Chondrocyte (in vitro differentiated cells): Measurements from ENCODE around the gene ATG4D. TPM values are rescaled to one million over a fixed set of nuclear protein-coding genes. Genes with fewer than 3 reads are reported as not detected.

Experiments used
- DNase-seq: peaks from one replicate; pipeline ENCODE4 v3.0.0; 2021; ENCODE audit warnings: mixed read lengths, low spot score
- H3K27ac Mint-ChIP-seq: one replicate; pipeline ENCODE4 v1.8.0; 2021; ENCODE audit warnings: mild to moderate bottlenecking, moderate library complexity, mixed read lengths; ENCODE audit not compliant: unreplicated experiment
- H3K27me3 Mint-ChIP-seq: 2 replicates; pipeline ENCODE4 v1.8.0; 2021; ENCODE audit warnings: low read depth, mixed read lengths
- H3K36me3 Mint-ChIP-seq: 2 replicates; pipeline ENCODE4 v1.8.0; 2021; ENCODE audit warnings: low read depth, mixed read lengths
- H3K4me1 Mint-ChIP-seq: 2 replicates; pipeline ENCODE4 v1.8.0; 2021; ENCODE audit warnings: low read depth, mild to moderate bottlenecking, mixed read lengths
- H3K4me3 Mint-ChIP-seq: one replicate; pipeline ENCODE4 v1.8.0; 2021; ENCODE audit warnings: mild to moderate bottlenecking, moderate library complexity, mixed read lengths; ENCODE audit not compliant: unreplicated experiment
- H3K9me3 Mint-ChIP-seq: 2 replicates; pipeline ENCODE4 v1.8.0; 2021; ENCODE audit warnings: low read depth, mixed read lengths
- CTCF ChIP-seq: fragments of 200-600 bp; sonication (generic); IDR thresholded peaks from 2 replicates; pipeline ENCODE4 v1.5.0; 2021; ENCODE audit warnings: antibody characterized with exemption, mild to moderate bottlenecking, moderate library complexity
- total RNA-seq: library from RNA; stranded (reverse); gene quantifications from 3 replicates; pipeline ENCODE4 v1.2.1, GENCODE V29; 2021

The ATG4D gene
- total RNA-seq, 1 donor from 2014 or later: 23.2 TPM

- no peak for TF ChIP-seq CTCF
- Mint-ChIP-seq H3K9me3 (no peaks in the 10 kb centered on the region), H3K4me3 (no peak overlapping the region), H3K27me3 (no peaks in the 10 kb centered on the region), H3K36me3 (peaks cover 23% of the 10 kb centered on the region), H3K27ac (no peak overlapping the region), H3K4me1 (no peaks in the 10 kb centered on the region)
- DNase-seq: no peak
Measured at GRCh38 chr19:10553943-10554381, 10.3 kb downstream of the ATG4D start.

GRCh38 chr19:10554760-10555609, 11.3 kb downstream of the ATG4D start:
- TF ChIP-seq CTCF: peak; percentile 14
- H3K27ac Mint-ChIP-seq: no peak overlapping the region
- H3K27me3 Mint-ChIP-seq: no peaks in the 10 kb centered on the region
- no peaks in the 10 kb centered on the region for H3K4me1 Mint-ChIP-seq
- H3K36me3 Mint-ChIP-seq: peaks cover 21% of the 10 kb centered on the region
- no peak overlapping the region for H3K4me3 Mint-ChIP-seq
- H3K9me3 Mint-ChIP-seq: no peaks in the 10 kb centered on the region
- no peak for DNase-seq

DNA sequence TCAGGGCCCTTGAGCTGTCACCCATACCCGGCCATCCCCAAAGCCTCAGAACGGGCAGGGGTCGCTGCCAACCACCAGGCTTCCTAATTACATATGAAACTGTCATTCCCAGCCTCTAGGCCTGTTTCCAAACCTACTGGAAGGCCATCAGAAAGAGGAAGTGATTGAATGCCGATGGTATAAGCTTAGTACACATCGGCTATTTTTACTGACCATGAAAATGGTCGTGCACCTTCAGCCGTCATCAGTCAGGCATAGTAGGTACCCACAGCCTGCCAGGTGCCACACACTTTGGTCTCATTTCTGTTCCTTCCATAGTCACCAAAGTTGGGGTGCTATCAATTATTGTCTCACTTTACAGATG, 11.9 kb downstream of the ATG4D start:
- no peak for TF ChIP-seq CTCF
- no peak for DNase-seq
- no peak overlapping the region for H3K4me3 Mint-ChIP-seq
- peaks cover 17% of the 10 kb centered on the region for H3K36me3 Mint-ChIP-seq
- H3K4me1 Mint-ChIP-seq: no peaks in the 10 kb centered on the region
- H3K27ac Mint-ChIP-seq: peak overlapping the region; percentile 54
- H3K9me3 Mint-ChIP-seq: no peaks in the 10 kb centered on the region
- no peaks in the 10 kb centered on the region for H3K27me3 Mint-ChIP-seq

DNA sequence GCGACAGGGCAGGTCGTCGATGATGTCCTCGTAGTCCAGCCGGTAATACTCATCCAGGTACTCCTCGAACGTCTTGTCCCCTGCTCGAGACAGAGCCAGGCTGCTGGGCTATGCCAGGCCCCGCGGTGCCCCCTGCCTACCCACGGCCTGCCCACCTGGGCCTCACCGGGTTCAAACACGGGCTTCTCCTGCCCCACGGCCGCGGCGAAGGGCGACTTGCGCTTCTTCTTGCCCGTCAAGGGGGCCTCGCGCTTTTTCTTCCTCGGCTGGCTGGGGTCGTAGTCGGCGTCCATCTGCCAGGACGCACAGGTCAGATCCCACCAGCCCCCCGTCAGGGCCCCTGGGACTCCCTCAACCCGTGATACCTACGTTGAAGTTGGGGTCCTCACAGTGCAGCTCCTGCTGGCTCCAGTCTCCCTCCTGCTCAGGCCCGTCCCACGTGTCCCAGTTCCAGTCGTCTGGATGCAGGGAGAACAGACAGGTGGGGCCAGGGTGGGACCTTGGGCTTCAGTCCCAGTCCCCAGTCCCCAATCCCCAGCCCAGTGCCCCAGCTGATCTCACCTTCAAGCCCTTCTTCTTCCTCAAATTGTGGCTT, 14.0 kb downstream of the ATG4D start:
- peaks cover 10% of the 10 kb centered on the region for H3K36me3 Mint-ChIP-seq
- no peak overlapping the region for H3K4me3 Mint-ChIP-seq
- H3K4me1 Mint-ChIP-seq: no peaks in the 10 kb centered on the region
- TF ChIP-seq CTCF: no peak
- peak; percentile 93 for DNase-seq
- no peak overlapping the region for H3K27ac Mint-ChIP-seq
- no peaks in the 10 kb centered on the region for H3K9me3 Mint-ChIP-seq
- H3K27me3 Mint-ChIP-seq: no peaks in the 10 kb centered on the region

GRCh38 chr19:10560154-10560553, 16.4 kb downstream of the ATG4D start:
- no peak overlapping the region for H3K4me3 Mint-ChIP-seq
- H3K27me3 Mint-ChIP-seq: no peaks in the 10 kb centered on the region
- DNase-seq: no peak
- peaks cover 8% of the 10 kb centered on the region for H3K4me1 Mint-ChIP-seq
- no peak overlapping the region for H3K27ac Mint-ChIP-seq
- TF ChIP-seq CTCF: no peak
- no peaks in the 10 kb centered on the region for H3K9me3 Mint-ChIP-seq
- H3K36me3 Mint-ChIP-seq: peaks cover 5% of the 10 kb centered on the region
